ENCODE measurements around the gene ACTN1.
A peak's percentile ranks its signal among the peaks of the same experiment; 100 is the strongest.

Gene ACTN1

GRCh38 chr14:68931474-68932051 lies 47.5 kb downstream of the ACTN1 start:
- no peak for DNase-seq

GRCh38 chr14:68931063-68931462 lies 48.0 kb downstream of the ACTN1 start:
- DNase-seq: no peak

- DNase-seq: no peak
Measured at GRCh38 chr14:68929623-68930307, 49.3 kb downstream of the ACTN1 start.

GRCh38 chr14:68928770-68929550 lies 50.1 kb downstream of the ACTN1 start:
- no peak for DNase-seq

- DNase-seq: no peak
Measured at GRCh38 chr14:68927956-68928675, 51.0 kb downstream of the ACTN1 start.

GRCh38 chr14:68927089-68927488 lies 52.0 kb downstream of the ACTN1 start:
- DNase-seq: no peak

- no peak for DNase-seq
Measured at GRCh38 chr14:68926236-68926635, 52.9 kb downstream of the ACTN1 start.

GRCh38 chr14:68925373-68925772 lies 53.7 kb downstream of the ACTN1 start:
- DNase-seq: no peak

- no peak for DNase-seq
Measured at GRCh38 chr14:68924186-68925158, 54.6 kb downstream of the ACTN1 start.

- no peak for DNase-seq
Measured at GRCh38 chr14:68922886-68923285, 56.2 kb downstream of the ACTN1 start.

GRCh38 chr14:68922201-68922621 lies 56.9 kb downstream of the ACTN1 start:
- DNase-seq: no peak

GRCh38 chr14:68921666-68922065 lies 57.4 kb downstream of the ACTN1 start:
- no peak for DNase-seq

- DNase-seq: no peak
Measured at GRCh38 chr14:68921049-68921448, 58.1 kb downstream of the ACTN1 start.

GRCh38 chr14:68919129-68919927 lies 59.8 kb downstream of the ACTN1 start:
- DNase-seq: no peak

- no peak for DNase-seq
Measured at GRCh38 chr14:68918612-68919011, 60.5 kb downstream of the ACTN1 start.

GRCh38 chr14:68916358-68916941 lies 62.7 kb downstream of the ACTN1 start:
- no peak for DNase-seq

GRCh38 chr14:68913516-68913915 lies 65.6 kb downstream of the ACTN1 start:
- DNase-seq: no peak

- peak; percentile 90 for DNase-seq
Measured at GRCh38 chr14:68911594-68912227, 67.4 kb downstream of the ACTN1 start.

- DNase-seq: peak; percentile 58
Measured at GRCh38 chr14:68910540-68910939, 68.6 kb downstream of the ACTN1 start.

GRCh38 chr14:68908803-68909202 lies 70.3 kb downstream of the ACTN1 start:
- DNase-seq: no peak
